C4-2B (cell line): ENCODE measurements around the gene AKAP12.

Source experiments
- CTCF ChIP-seq: fragments of 450-650 bp; conservative IDR thresholded peaks from 2 replicates; pipeline ENCODE4 v1.5.1; 2017; ENCODE audit warnings: mild to moderate bottlenecking
- ZFX ChIP-seq: fragments of 450-650 bp; IDR thresholded peaks from 2 replicates; pipeline ENCODE4 v1.6.1; 2017

GRCh38 chr6:151380848-151381205, 141.1 kb downstream of the AKAP12 start:
- TF ChIP-seq CTCF (no peak), ZFX (no peak)
